ENCODE data around the gene RBP3. TPM values are rescaled to one million over a fixed set of nuclear protein-coding genes. Genes with fewer than 3 reads are reported as not detected.

Gene RBP3
- total and polyA plus RNA-seq, 11 donors, result not detected

DNA sequence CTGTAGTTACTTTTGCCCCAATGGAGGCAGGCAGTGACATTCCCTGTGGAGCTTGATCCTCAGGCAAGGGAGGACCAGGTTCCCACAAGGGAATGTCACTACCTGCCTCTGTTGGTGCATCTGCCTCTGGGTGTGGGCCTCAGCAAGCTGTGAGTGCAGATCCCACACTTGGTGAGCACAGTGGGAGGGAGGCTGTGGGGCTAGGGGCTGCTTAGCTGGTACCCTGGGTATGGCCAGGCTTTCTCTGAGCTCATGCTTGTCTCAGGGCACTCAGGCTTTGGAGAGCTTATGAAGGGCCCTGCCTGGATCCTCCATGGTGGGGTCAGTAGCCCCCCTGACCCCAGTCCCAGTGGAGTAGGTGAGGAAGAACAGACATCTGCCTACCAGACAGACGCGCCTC, 52.1 kb downstream of the RBP3 start:
- Histone ChIP-seq H3K4me1 (peaks cover 0 to 21% (median 10%) of the 10 kb centered on the region in 12 donors), H3K4me3 (no peak overlapping the region), H3K9me3 (no peaks in the 10 kb centered on the region), H3K27ac (no peak overlapping the region), H3K36me3 (no peaks in the 10 kb centered on the region), H3K27me3 (peaks cover 0 to 3% (median 0%) of the 10 kb centered on the region in 9 donors)
- whole genome bisulfite sequencing, 4 donors, result 89 to 97% (median 93%) methylated on average over 2 of the region's 2 CpGs
- TF ChIP-seq, protein P1, sequence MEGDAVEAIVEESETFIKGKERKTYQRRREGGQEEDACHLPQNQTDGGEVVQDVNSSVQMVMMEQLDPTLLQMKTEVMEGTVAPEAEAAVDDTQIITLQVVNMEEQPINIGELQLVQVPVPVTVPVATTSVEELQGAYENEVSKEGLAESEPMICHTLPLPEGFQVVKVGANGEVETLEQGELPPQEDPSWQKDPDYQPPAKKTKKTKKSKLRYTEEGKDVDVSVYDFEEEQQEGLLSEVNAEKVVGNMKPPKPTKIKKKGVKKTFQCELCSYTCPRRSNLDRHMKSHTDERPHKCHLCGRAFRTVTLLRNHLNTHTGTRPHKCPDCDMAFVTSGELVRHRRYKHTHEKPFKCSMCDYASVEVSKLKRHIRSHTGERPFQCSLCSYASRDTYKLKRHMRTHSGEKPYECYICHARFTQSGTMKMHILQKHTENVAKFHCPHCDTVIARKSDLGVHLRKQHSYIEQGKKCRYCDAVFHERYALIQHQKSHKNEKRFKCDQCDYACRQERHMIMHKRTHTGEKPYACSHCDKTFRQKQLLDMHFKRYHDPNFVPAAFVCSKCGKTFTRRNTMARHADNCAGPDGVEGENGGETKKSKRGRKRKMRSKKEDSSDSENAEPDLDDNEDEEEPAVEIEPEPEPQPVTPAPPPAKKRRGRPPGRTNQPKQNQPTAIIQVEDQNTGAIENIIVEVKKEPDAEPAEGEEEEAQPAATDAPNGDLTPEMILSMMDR (IDR thresholded peaks at IDR 0.05), result no peak
- TF ChIP-seq POLR2A (IDR thresholded peaks at IDR 0.05), result no peak
- no peak for ATAC-seq
- DNase-seq, result peak in 1 of 5 donors; percentile 7
- intact Hi-C loops (cut with DNase I), result no loop called here

DNA sequence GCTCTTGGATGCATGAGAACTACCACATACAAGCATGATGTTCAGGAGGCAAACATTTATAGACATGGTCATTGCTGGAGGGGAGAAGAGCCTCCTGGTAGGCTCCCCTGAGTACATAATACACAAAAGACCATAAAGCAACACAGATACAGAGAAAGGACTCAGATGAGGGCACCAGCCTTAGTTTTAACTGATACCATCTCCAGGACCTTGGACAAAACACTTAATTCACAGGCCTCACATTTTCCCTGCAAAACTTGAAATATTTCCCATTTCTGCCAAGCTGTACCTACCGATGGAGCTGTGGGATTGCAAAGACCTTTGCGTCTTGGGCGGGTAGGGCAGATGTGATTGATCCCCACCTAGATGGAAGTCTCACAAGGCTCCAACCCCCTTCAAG, 52.6 kb downstream of the RBP3 start:
- DNase-seq (no peak), ATAC-seq (no peak)
- peaks cover 0 to 21% (median 10%) of the 10 kb centered on the region in 12 donors for H3K4me1 ChIP-seq
- no peaks in the 10 kb centered on the region for H3K36me3 ChIP-seq
- no peaks in the 10 kb centered on the region for H3K9me3 ChIP-seq
- H3K4me3 ChIP-seq, result no peak overlapping the region
- TF ChIP-seq POLR2A (IDR thresholded peaks at IDR 0.05), result no peak
- TF ChIP-seq, protein P1 (IDR thresholded peaks at IDR 0.05), result no peak
- WGBS, 4 donors, result 95 to 98% (median 96%) methylated on average over 3 of the region's 3 CpGs
- intact Hi-C loops (cut with DNase I), result no loop called here
- no peak overlapping the region for H3K27ac ChIP-seq
- no peaks in the 10 kb centered on the region for H3K27me3 ChIP-seq

DNA sequence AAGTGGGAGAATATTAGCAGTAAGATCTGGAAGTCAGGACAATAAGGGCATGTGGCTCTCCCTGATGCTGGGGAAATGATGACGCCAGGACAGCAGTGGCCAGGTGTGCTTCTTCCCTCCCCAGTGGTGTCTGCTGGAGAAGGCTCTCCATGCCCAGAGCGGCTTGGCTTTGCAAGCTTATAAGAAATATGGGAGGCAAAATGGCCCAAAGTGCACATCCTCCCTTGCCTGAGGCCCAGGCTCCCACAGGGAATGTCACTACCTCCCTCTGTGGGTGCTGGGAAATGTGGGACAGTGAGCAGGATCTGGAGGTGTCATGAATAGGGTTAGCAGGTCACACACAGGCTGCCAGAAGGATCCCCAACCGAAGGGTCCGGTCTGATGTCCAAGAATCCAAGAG, 53.0 kb downstream of the RBP3 start:
- Histone ChIP-seq H3K4me3 (no peak overlapping the region), H3K27me3 (no peaks in the 10 kb centered on the region), H3K4me1 (peaks cover 0 to 21% (median 10%) of the 10 kb centered on the region in 12 donors), H3K9me3 (no peaks in the 10 kb centered on the region), H3K36me3 (no peaks in the 10 kb centered on the region), H3K27ac (no peak overlapping the region)
- TF ChIP-seq, protein P1 (IDR thresholded peaks at IDR 0.05), result no peak
- no peak for TF ChIP-seq POLR2A (IDR thresholded peaks at IDR 0.05)
- 94 to 100% (median 99%) methylated on average over 2 to 4 of the region's 4 CpGs for WGBS, 4 donors
- intact Hi-C loops (cut with DNase I), result no loop called here
- peak in 1 of 5 donors; percentile 8 for DNase-seq
- no peak for ATAC-seq

DNA sequence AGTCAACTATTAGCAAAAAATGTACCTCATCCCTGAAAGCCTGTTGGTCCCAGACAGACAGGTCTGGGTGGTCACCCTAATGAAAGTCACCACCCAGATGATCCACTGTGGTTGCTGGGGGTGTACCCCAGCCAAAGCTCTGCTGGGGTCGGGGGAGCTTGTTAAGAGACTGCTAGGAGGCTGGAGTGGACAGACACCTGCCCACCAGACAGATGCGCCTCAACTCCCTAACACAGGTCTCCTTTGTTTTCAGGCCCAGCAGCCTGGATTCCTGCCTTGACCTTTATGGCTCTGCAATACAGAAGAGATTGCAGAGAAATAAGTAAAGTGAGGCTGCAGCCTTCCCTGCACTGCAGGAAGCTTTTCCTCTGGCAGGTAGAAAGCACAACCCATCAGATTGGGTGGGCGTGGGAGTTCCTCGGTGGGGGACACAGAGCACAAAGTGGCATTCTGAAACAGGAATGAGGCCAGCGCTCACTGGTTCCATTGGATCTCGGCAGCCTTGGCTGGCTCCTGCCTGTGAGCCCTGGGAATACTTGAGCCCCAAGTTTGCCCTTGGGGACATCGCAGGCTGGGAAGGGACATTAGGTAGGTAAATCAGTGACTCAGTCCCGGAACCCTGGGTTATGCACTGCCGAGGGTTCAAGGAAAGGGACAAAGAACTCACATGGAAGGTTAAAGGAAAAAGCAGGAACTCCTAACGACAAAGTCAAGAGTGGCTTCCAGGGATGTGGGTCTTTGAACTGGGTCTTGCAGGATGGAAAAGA, 53.9 kb downstream of the RBP3 start:
- Histone ChIP-seq H3K9me3 (no peaks in the 10 kb centered on the region), H3K4me1 (peaks cover 0 to 21% (median 10%) of the 10 kb centered on the region in 12 donors), H3K4me3 (no peak overlapping the region), H3K27ac (peak overlapping the region in 3 of 12 donors; percentile 15 to 40 (median 17)), H3K36me3 (no peaks in the 10 kb centered on the region), H3K27me3 (no peaks in the 10 kb centered on the region)
- peak in 1 of 5 donors; percentile 11 for DNase-seq
- no peak for TF ChIP-seq POLR2A (IDR thresholded peaks at IDR 0.05)
- TF ChIP-seq, protein P1 (IDR thresholded peaks at IDR 0.05), result no peak
- intact Hi-C loops (cut with DNase I), result loop anchor here in 1 of 10 donors (2.0 kb wide), 1 partner anchor 17 kb away; the partner anchor contains the start of gene ZNF488
- WGBS, 4 donors, result 81 to 86% (median 83%) methylated on average over 10 of the region's 10 CpGs
- no peak for ATAC-seq

Measured in heart left ventricle (tissue), 16 donors.